IMR-90 (cell line): ENCODE data around the gene NCKAP5.

Experiments used
- CEBPB ChIP-seq: IDR thresholded peaks from 2 replicates; pipeline ENCODE4 v1.6.1; 2012; ENCODE audit warnings: low read depth, low read length, improper control_type of control experiment
- NFE2L2 ChIP-seq: fragments of 150-350 bp; IDR thresholded peaks from 2 replicates; pipeline ENCODE4 v1.6.1; 2016; ENCODE audit warnings: low read depth, mild to moderate bottlenecking, low read length
- POLR2A ChIP-seq: IDR thresholded peaks from 2 replicates; pipeline ENCODE4 v1.6.1; 2012; ENCODE audit warnings: mild to moderate bottlenecking, low read depth, low read length
- RAD21 ChIP-seq: IDR thresholded peaks from 2 replicates; pipeline ENCODE4 v1.6.1; 2012; ENCODE audit warnings: low read length, improper control_type of control experiment
- RFX5 ChIP-seq: IDR thresholded peaks from 2 replicates; pipeline ENCODE4 v1.8.0; 2012; ENCODE audit warnings: low read depth, mild to moderate bottlenecking, low read length, moderate library complexity
- TF ChIP-seq, protein P1 (sequence below): conservative IDR thresholded peaks from 2 replicates; pipeline ENCODE4 v1.5.1; 2012; ENCODE audit warnings: mild to moderate bottlenecking, low read depth, low read length, improper control_type of control experiment
- TF ChIP-seq, protein P2 (sequence below): fragments of 150-350 bp; IDR thresholded peaks from 2 replicates; pipeline ENCODE4 v1.6.1; 2017; ENCODE audit warnings: mild to moderate bottlenecking, antibody characterized with exemption, low read length, low read depth

- TF ChIP-seq RAD21 (no peak), POLR2A (no peak), NFE2L2 (no peak), CEBPB (no peak), RFX5 (no peak)
- TF ChIP-seq, protein P1, sequence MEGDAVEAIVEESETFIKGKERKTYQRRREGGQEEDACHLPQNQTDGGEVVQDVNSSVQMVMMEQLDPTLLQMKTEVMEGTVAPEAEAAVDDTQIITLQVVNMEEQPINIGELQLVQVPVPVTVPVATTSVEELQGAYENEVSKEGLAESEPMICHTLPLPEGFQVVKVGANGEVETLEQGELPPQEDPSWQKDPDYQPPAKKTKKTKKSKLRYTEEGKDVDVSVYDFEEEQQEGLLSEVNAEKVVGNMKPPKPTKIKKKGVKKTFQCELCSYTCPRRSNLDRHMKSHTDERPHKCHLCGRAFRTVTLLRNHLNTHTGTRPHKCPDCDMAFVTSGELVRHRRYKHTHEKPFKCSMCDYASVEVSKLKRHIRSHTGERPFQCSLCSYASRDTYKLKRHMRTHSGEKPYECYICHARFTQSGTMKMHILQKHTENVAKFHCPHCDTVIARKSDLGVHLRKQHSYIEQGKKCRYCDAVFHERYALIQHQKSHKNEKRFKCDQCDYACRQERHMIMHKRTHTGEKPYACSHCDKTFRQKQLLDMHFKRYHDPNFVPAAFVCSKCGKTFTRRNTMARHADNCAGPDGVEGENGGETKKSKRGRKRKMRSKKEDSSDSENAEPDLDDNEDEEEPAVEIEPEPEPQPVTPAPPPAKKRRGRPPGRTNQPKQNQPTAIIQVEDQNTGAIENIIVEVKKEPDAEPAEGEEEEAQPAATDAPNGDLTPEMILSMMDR = no peak
- TF ChIP-seq, protein P2, sequence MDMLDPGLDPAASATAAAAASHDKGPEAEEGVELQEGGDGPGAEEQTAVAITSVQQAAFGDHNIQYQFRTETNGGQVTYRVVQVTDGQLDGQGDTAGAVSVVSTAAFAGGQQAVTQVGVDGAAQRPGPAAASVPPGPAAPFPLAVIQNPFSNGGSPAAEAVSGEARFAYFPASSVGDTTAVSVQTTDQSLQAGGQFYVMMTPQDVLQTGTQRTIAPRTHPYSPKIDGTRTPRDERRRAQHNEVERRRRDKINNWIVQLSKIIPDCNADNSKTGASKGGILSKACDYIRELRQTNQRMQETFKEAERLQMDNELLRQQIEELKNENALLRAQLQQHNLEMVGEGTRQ = no peak
Observed at GRCh38 chr2:132999421-132999820, 568.8 kb downstream of the NCKAP5 start.
